ENCODE measurements around the gene NME3.

NME3 gene

DNA sequence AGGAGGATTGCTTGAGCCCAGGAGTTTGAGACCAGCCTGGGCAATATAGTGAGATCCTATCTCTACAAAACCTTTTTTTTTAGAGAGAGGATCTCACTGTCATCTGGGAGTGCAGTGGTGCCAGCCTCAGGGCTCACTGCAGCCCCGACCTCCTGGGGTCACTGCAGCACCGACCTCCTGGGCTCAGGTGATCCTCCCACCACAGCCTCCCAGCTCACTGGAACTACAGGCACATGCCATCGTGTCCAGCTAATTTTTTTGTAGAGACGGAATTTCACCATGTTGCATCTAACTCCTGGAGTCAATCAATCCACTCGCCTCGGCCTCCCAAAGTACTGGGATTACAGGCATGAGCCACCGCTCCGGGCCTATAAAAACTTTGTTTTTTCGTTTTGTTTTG lies 50.0 kb downstream of the NME3 start:
- no peak for DNase-seq
